ENCODE results near the gene EMX2.
A peak's percentile ranks its signal among the peaks of the same experiment; 100 is the strongest.

Gene EMX2

GRCh38 chr10:117539903-117540639 is 2.5 kb upstream of the EMX2 start:
- DNase-seq (ENCODE audit: low read depth in 2 of 2) = no peak
- H3K4me3 ChIP-seq (replicated peaks in 1 of 2; ENCODE audit: low read depth in 2 of 2, low read length in 2 of 2) = no peak overlapping the region
- no peak for TF ChIP-seq CTCF (IDR thresholded peaks at IDR 0.05; ENCODE audit: low read depth, low read length)

DNA sequence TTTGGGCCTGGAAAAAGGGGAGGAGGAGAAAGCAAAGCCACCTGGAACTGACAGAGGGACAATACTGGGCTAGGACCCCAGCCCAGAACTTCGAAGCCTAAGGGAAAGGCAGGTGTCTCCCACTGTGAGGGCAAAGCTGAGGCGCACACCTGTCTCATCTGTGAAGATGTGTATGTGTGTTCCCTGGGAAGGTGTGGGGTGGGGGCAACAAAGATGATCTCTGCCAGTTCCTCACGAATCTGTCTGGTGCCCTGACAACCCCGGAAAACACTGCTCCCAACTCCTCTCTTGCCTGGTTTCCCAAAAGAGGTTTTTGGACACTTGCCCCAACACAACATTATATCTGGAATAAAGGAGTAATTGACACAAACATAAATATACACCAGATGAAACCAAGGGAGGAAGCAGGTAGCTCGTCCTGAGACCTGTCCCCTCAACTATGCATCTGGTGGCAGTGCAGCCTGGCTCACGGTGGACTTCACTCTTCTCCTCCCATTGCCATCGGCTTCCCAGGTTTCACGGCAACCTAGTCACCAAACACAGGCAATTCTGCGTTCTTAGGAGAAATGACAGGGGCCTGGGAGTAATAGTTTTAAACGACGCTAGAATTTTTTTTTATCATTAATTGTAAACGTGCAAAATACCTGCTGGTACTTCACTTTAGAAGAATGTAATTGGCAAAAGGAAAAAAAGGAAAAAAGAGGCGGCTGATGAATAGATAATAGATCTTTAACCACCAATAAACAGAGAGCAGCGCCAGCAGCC is 1.7 kb upstream of the EMX2 start:
- no peak for TF ChIP-seq CTCF (IDR thresholded peaks at IDR 0.05; ENCODE audit: low read depth, low read length)
- no peak for DNase-seq (ENCODE audit: low read depth in 2 of 2)
- no peak overlapping the region for H3K4me3 ChIP-seq (replicated peaks in 1 of 2; ENCODE audit: low read depth in 2 of 2, low read length in 2 of 2)

DNA sequence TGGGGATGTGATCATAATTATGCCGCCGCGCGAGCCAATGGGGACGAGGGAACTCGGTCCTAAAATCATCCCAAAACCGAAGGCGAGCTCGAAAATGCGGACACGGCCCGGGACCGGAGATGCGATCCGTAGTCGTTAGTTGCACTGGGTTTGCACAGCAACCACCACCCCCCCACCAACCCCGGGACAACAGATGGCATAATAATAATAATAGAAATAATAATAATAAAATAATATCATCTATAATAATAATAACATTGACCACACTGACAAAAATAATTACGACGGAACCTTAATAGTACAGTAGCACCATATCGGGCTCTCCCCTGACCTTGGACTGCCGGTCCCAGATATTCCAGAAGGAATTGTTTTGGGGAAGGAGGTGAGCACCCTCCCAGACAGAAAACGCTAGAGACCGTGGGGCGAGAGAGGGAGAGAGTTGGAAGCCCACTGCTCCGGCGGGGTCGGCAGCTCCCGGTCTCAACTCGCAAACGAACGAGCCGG is 1.1 kb upstream of the EMX2 start:
- peak; percentile 22 to 41 for DNase-seq (ENCODE audit: low read depth in 2 of 2)
- H3K4me3 ChIP-seq (replicated peaks in 1 of 2; ENCODE audit: low read depth in 2 of 2, low read length in 2 of 2) = peak overlapping the region; percentile 5 to 18
- no peak for TF ChIP-seq CTCF (IDR thresholded peaks at IDR 0.05; ENCODE audit: low read depth, low read length)

- DNase-seq (ENCODE audit: low read depth in 2 of 2) = peak; percentile 50 to 71
- H3K4me3 ChIP-seq (replicated peaks in 1 of 2; ENCODE audit: low read depth in 2 of 2, low read length in 2 of 2) = peak overlapping the region; percentile 18 to 33
- no peak for TF ChIP-seq CTCF (IDR thresholded peaks at IDR 0.05; ENCODE audit: low read depth, low read length)
Observed at GRCh38 chr10:117541909-117542705, 439 bp upstream of the EMX2 start.

- no peak for TF ChIP-seq CTCF (IDR thresholded peaks at IDR 0.05; ENCODE audit: low read depth, low read length)
- peak overlapping the region; percentile 11 to 26 for H3K4me3 ChIP-seq (replicated peaks in 1 of 2; ENCODE audit: low read depth in 2 of 2, low read length in 2 of 2)
- peak in 1 of 2 donors; percentile 17 for DNase-seq (ENCODE audit: low read depth in 2 of 2)
Observed at GRCh38 chr10:117543225-117544003, 868 bp downstream of the EMX2 start.
